GM12892 (cell line): ENCODE results near the gene TRIM66. TPM values are rescaled to one million over a fixed set of nuclear protein-coding genes. Genes with fewer than 3 reads are reported as not detected.

Experiments
- DNase-seq: peaks from one replicate; pipeline ENCODE4 v3.0.0; 2011; ENCODE audit not compliant: insufficient read length
- FAIRE-seq: peaks from 2 replicates; lab custom pipeline; 2011; peaks lifted over from hg19 to GRCh38; lab: Jason Lieb, UNC
- POLR2A ChIP-seq: IDR thresholded peaks from 2 replicates; pipeline ENCODE4 v1.6.1; 2011; ENCODE audit warnings: low read depth, low read length, control low read depth
- POLR2AphosphoS5 ChIP-seq: IDR thresholded peaks from 2 replicates; pipeline ENCODE4 v1.6.1; 2011; ENCODE audit warnings: low read depth, low read length, control low read depth
- TAF1 ChIP-seq: IDR thresholded peaks from 2 replicates; pipeline ENCODE4 v1.6.1; 2011; ENCODE audit warnings: low read depth, mild to moderate bottlenecking, control low read depth, low read length, borderline replicate concordance
- polyA plus RNA-seq: library from polyadenylated mRNA; unstranded; fragments of >200 nt; gene quantifications from one replicate; pipeline ENCODE4 v1.2.1, GENCODE V29; 2012; ENCODE audit warnings: missing spikeins, inconsistent platforms; ENCODE audit not compliant: missing spikeins

Gene TRIM66
- polyA plus RNA-seq, result 9.0 TPM

DNA sequence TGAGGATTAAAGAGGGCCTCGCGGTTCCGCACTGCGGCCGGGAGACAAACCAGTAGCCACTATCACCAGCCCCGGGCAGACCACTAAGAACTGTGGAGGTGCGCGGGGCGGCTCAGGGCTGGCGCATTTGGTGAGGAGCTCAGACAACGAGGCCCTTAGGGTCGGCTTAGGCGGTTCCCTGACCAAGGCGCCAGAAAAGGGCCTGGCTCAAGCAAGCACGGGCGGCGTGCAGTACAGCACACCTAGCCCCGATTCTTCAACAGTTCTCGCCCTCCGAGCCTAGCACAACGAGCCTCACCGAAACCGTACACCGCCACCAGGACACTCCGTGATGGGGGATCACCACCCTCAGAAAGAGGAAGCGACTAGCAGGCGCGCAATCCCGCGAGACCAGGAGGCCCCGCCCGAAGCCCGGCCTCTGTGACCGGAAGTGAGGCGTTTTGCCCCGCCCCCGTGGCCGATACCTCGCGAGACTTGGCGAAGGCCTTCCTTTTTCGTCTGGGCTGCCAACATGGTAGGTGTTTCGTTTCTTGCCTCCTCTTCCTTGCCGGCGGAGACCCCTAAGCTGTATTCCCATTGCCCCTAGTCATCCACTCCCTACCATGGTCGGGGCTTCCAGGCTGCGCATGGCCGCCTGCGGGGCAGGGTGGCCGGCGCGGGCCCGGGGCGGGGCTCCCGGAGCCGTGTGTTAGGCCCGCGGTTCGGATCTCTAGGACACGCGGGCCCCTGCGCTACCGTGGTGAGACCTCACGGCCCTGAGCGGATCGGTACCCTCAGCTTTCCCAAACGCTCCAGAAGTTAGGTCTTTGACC lies at the start of gene TRIM66, which contains the start of gene RPL27A:
TRIM66 (minus strand) TSS at position 363 of the 812 bp plus-strand sequence. CDS start 10,391 bp downstream, outside the sequence.
RPL27A (plus strand) TSS at position 490 of the 812 bp plus-strand sequence; CDS start at position 512, 22 bp downstream.
- peak; percentile 70 for DNase-seq
- FAIRE-seq, result peak; percentile 98

GRCh38 chr11:8731647-8732323 lies 49.3 kb upstream of the TRIM66 start:
- peak; percentile 38 for FAIRE-seq
- TF ChIP-seq TAF1 (no peak), POLR2AphosphoS5 (no peak), POLR2A (no peak)
- DNase-seq, result no peak

More for the DNA sequence above, at the start of gene TRIM66, which contains the start of gene RPL27A:
- TF ChIP-seq TAF1 (peak; percentile 97; the same call in 1 of the 2 replicates), POLR2A (peak; percentile 99), POLR2AphosphoS5 (peak; percentile 99)

DNA sequence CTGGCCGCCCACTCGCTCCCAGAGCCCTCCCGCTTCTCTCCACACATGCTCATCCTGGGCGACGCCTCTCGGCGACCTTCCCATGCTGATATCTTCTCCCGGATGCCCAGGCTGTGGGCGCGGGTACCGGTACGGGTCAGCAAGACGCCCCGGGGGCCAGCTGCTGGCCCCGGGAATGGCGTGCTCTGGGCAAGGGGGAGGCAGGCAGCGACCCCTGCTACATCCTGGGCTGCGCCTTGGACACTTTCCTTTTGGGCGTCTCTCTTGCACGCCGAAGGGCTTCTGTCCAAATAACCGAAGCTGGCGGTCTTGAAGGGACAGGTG lies 48.2 kb upstream of the TRIM66 start:
- FAIRE-seq, result no peak

DNA sequence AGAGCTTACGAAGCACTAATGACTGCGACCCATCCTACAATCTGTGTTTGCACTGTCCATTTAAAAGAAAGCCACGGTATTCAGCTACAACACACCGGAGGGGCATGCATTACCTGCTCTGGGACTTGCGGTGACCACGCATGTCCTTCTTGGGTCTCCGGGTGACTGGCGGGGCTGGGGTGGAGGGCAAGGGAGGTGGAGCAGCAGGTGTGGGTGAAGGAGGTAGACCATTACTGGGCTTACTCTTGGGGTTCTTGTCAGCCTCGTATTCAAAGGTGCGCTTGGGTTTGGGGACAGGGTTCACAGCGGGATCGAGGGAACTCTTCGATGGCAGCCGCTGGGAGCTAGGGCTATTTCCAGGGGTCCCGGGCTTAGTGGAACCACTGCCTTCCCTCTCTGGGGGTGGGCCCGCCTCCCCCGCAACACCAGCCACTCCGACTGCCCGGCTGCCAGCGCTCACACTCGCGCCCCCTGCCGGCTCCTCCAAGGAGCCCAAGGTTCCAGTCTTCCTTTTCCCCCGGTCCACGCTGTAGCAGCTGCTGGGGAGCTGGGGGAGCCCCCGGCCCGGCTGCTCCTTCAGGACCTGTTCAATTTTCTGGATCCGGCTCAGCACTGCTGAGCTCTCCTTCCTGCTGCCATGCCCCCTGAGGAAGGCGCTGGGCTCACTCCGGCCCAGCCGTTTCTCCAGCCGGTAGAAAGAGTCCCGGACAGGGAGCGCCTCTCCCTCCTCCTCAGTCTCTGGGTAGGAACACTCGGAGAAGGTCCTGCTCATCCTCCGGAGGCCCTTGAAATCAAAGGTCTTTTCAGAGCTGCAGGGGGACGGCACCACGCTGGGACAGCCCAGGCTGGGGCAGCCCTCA lies 47.6 kb upstream of the TRIM66 start:
- DNase-seq, result no peak
- no peak for FAIRE-seq
- TF ChIP-seq POLR2AphosphoS5 (no peak), POLR2A (no peak), TAF1 (no peak)

More for the DNA sequence above, 48.2 kb upstream of the TRIM66 start:
- TF ChIP-seq POLR2AphosphoS5 (no peak), TAF1 (no peak), POLR2A (no peak)
- no peak for DNase-seq

DNA sequence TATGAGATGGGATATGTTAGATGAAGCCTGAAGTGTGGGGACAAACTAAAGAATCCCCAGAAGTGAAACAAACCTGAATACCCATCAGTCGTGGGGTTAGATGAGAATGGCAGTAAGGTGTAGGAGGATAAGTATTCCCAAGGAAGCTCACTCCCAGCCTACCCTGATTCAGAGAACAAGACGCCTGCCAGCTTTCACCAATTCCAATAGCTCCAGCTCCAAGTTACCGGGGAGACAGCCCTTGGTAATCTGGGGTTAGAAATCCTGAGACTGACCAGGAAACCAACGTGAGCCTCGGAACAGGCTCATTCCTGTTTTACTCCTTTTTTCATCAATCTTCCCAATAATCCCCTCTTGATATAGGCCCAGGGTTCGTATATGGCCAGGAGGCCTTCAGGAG lies 46.6 kb upstream of the TRIM66 start:
- TF ChIP-seq POLR2A (no peak), TAF1 (no peak), POLR2AphosphoS5 (no peak)
- DNase-seq, result no peak
- no peak for FAIRE-seq

DNA sequence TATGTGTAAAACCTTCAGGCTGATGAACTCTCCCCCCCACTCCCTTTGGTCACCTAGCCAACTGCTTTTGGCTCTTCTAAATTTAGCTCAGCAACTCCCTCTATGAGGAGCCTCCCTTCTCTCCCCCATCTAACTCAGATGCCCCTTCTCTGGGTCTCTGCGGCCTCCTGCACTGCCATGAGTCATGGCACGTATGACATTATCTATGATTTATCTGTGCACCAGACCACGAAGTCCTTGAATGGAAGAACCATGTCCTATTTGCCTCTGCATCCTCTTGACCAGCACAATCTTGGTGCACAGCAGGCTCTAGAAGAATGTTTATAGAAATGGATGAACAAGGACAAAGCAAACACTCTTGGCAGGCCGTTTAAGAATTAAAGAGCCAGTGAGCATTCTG lies 46.1 kb upstream of the TRIM66 start:
- no peak for FAIRE-seq
- DNase-seq, result no peak
- TF ChIP-seq POLR2AphosphoS5, result no peak
- TF ChIP-seq POLR2A, result no peak
- TF ChIP-seq TAF1, result no peak

DNA sequence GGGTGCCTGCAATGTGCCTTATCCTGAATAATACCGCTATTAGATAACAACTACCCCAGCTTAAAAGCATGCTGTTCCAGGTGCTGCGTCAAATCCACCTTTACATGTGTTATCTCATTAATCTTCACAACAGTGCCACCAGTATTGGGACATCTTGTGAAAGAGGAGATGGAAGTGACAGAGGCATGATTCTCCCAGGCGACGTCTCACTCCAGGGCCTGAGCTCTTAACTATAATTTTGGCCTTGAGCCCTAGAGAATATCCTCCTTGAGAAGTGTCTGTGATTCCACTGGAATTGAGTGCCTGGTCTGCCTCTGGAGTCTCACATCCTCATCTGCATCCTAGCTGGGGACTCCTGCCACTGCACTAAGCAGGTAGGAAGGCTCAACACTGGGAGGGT lies 43.9 kb upstream of the TRIM66 start:
- TF ChIP-seq POLR2A (no peak), POLR2AphosphoS5 (no peak), TAF1 (no peak)
- DNase-seq (no peak), FAIRE-seq (no peak)

DNA sequence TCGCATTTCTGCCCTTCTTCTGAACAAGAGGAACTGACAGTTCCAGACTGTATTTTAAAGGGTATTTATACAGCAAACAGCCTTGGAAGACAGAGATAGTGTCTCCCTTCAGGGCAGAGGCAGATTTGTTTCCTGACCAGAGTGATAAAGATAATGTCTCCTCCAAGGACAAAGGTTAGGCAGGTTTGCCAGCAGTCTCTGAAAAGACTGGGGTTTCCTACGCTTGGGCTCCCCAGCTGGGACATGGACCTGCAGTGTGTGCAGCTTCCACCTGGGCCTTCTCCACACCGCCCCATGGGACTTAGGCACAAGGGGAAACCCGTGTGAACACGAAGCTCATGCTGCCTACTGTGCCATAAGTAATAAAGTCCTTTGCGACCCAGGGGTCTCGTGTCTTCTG lies 42.2 kb upstream of the TRIM66 start:
- DNase-seq (no peak), FAIRE-seq (no peak)
- TF ChIP-seq TAF1 (no peak), POLR2AphosphoS5 (no peak), POLR2A (no peak)

DNA sequence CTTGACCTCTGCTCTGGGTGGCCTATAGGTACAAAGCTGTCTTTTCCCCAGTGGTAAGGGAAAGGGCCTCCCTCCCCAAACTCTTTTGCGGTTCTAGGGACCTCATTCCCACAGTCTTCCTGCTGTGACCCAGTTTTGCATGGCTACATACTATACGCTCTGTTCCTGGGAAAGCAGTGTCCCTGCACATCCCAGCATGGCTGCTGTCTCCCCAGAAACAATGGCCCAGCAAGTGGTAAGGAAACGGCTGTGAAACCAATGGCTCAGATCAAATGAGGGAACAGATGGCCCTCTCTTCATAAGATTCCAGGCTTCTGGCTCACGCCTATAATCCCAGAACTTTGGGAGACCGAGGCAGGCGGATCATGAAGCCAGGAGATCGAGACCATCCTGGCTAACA lies 41.2 kb upstream of the TRIM66 start:
- TF ChIP-seq POLR2A (no peak), POLR2AphosphoS5 (no peak), TAF1 (no peak)
- FAIRE-seq, result no peak

GRCh38 chr11:8722809-8723208 lies 40.3 kb upstream of the TRIM66 start:
- TF ChIP-seq POLR2AphosphoS5 (no peak), POLR2A (no peak), TAF1 (no peak)
- no peak for DNase-seq
- no peak for FAIRE-seq

More for the DNA sequence above, 41.2 kb upstream of the TRIM66 start:
- DNase-seq, result no peak
